Neural progenitor cell (in vitro differentiated cells): ENCODE results near the gene RPTOR.

Experiments
- CTCF ChIP-seq: fragments of 200-600 bp; sonication (generic); IDR thresholded peaks from 2 replicates; pipeline ENCODE4 v1.5.1; 2017; ENCODE audit warnings: antibody characterized with exemption, mild to moderate bottlenecking
- EZH2 ChIP-seq: fragments of 200-600 bp; sonication (generic); IDR thresholded peaks from 2 replicates; pipeline ENCODE4 v1.6.1; 2017; ENCODE audit warnings: antibody characterized with exemption, mild to moderate bottlenecking, moderate library complexity
- EZH2phosphoT487 ChIP-seq: fragments of 200-600 bp; sonication (generic); IDR thresholded peaks from 2 replicates; pipeline ENCODE4 v1.6.1; 2017; ENCODE audit warnings: antibody characterized with exemption

- TF ChIP-seq CTCF (peak; percentile 23), EZH2phosphoT487 (no peak), EZH2 (no peak)
These were observed 420.4 kb downstream of the RPTOR start for GRCh38 chr17:80964859-80965580.
